ENCODE data around the gene CORO2A. TPM values are rescaled to one million over a fixed set of nuclear protein-coding genes. Genes with fewer than 3 reads are reported as not detected.

Gene CORO2A
- total and polyA plus RNA-seq, 2 of the 13 experiments (the other 11 are each of a cell fraction or from before 2014, with no cell fraction given) = 14.4 to 15.3 TPM

- TF ChIP-seq STAT5B (CRISPR knock-in tag; IDR thresholded peaks at IDR 0.05) (no peak), ZNF687 (CRISPR knock-in tag; IDR thresholded peaks at IDR 0.05) (no peak), HNRNPK (IDR thresholded peaks at IDR 0.05; ENCODE audit: low read depth, low read length, poor library complexity, severe bottlenecking) (no peak), WIZ (CRISPR knock-in tag; IDR thresholded peaks at IDR 0.05) (no peak), ZNF670 (CRISPR knock-in tag; IDR thresholded peaks at IDR 0.05; ENCODE audit: borderline replicate concordance) (no peak), U2AF2 (IDR thresholded peaks at IDR 0.05; ENCODE audit: low read depth, low read length) (no peak)
- H3K79me2 ChIP-seq (ENCODE audit: insufficient read depth, low read length) = no peaks in the 10 kb centered on the region
- no TSS peak for BruUV-seq (replicated peaks)
- H3K9me3 ChIP-seq (ENCODE audit: low read length) = no peaks in the 10 kb centered on the region
- no peaks in the 10 kb centered on the region for H4K20me1 ChIP-seq (ENCODE audit: insufficient read depth, low read length)
- H3K27ac ChIP-seq (ENCODE audit: extremely low read length, insufficient read depth, low read length) = no peak overlapping the region
- FAIRE-seq (no peak), ATAC-seq (no peak), DNase-seq (ENCODE audit: low spot score) (no peak)
- CTCF ChIA-PET (ENCODE audit: low intra/inter-chr PET ratio, low total read pairs) = interaction anchor here (1.5 kb wide), 1 partner anchor 22 kb away, joined by 4 read pairs; the partner anchor contains the start of gene CORO2A
- no peak overlapping the region for H2AFZ ChIP-seq (ENCODE audit: low read length)
- H3K4me3 ChIP-seq (replicated peaks in 1 of 3; ENCODE audit: insufficient read depth in 1 of 3, low read depth in 2 of 3, low read length in 3 of 3) = no peak overlapping the region
- H3K36me3 ChIP-seq (replicated peaks in 1 of 2; ENCODE audit: control insufficient read depth in 1 of 2, insufficient read depth in 2 of 2, low read length in 2 of 2) = no peaks in the 10 kb centered on the region; a peak in 1 of 5 replicates
- intact Hi-C loops (cut with micrococcal nuclease; ENCODE audit: unreplicated experiment) (no loop called here), in situ Hi-C loops (cut with HindIII; ENCODE audit: extremely low pct_ligation_motif_present, low pct_unique_long_range_greater_than_20kb) (no loop called here)
- POLR2A ChIA-PET = no interaction called here
- H3K9ac ChIP-seq (ENCODE audit: insufficient read depth, low read depth, low read length) = no peak overlapping the region
- peaks cover 19% of the 10 kb centered on the region for H3K4me1 ChIP-seq (ENCODE audit: insufficient read depth, low read length)
- WGBS (ENCODE audit: low lambda C conversion rate) = 79% methylated on average over 6 of the region's 6 CpGs
- no peak overlapping the region for H3K4me2 ChIP-seq (ENCODE audit: low read depth, low read length)
- no peaks in the 10 kb centered on the region for H3K27me3 ChIP-seq (ENCODE audit: control insufficient read depth in 1 of 2, insufficient read depth in 2 of 2, low read length in 2 of 2)
Measured at GRCh38 chr9:98214811-98215210, 22.4 kb upstream of the CORO2A start.

Data from HepG2 (cell line).